Hepatocyte (in vitro differentiated cells): ENCODE measurements around the gene PLD1. TPM values are rescaled to one million over a fixed set of nuclear protein-coding genes. Genes with fewer than 3 reads are reported as not detected.

ENCODE experiments used
- DNase-seq: peaks from one replicate; pipeline ENCODE4 v3.0.0-alpha.2; 2016; ENCODE audit warnings: low spot score
- H2AFZ ChIP-seq: fragments of 200-600 bp; sonication (generic); 2 replicates; pipeline ENCODE4 v1.6.0; 2016; ENCODE audit warnings: antibody characterized with exemption, mild to moderate bottlenecking
- H3K27ac ChIP-seq: fragments of 200-600 bp; sonication (generic); 2 replicates; pipeline ENCODE4 v1.5.1; 2016; ENCODE audit warnings: mild to moderate bottlenecking
- H3K27me3 ChIP-seq: fragments of 200-600 bp; sonication (generic); 2 replicates; pipeline ENCODE4 v1.6.1; 2016
- H3K36me3 ChIP-seq: fragments of 200-600 bp; sonication (generic); replicated peaks from 2 replicates; pipeline ENCODE4 v1.5.1; 2016; ENCODE audit warnings: low read depth; ENCODE audit not compliant: insufficient read depth
- H3K4me1 ChIP-seq: fragments of 200-600 bp; sonication (generic); 2 replicates; pipeline ENCODE4 v1.5.1; 2016; ENCODE audit warnings: mild to moderate bottlenecking, moderate library complexity; ENCODE audit not compliant: insufficient read depth
- H3K4me2 ChIP-seq: fragments of 200-600 bp; sonication (generic); 2 replicates; pipeline ENCODE4 v1.6.0; 2016
- H3K4me3 ChIP-seq: fragments of 200-600 bp; sonication (generic); 2 replicates; pipeline ENCODE4 v1.5.1; 2016; ENCODE audit warnings: mild to moderate bottlenecking
- H3K79me2 ChIP-seq: fragments of 200-600 bp; sonication (generic); 2 replicates; pipeline ENCODE4 v1.6.0; 2017; ENCODE audit warnings: mild to moderate bottlenecking
- H3K9me2 ChIP-seq: fragments of 200-600 bp; sonication (generic); replicated peaks from 2 replicates; pipeline ENCODE4 v1.6.0; 2017; ENCODE audit warnings: mild to moderate bottlenecking; ENCODE audit not compliant: insufficient read depth
- H3K9me3 ChIP-seq: fragments of 200-600 bp; sonication (generic); 2 replicates; pipeline ENCODE4 v1.5.1; 2016; ENCODE audit warnings: low read depth, mild to moderate bottlenecking
- H4K20me1 ChIP-seq: fragments of 200-600 bp; sonication (generic); 2 replicates; pipeline ENCODE4 v1.6.0; 2016; ENCODE audit warnings: mild to moderate bottlenecking; ENCODE audit not compliant: insufficient read depth, poor library complexity, severe bottlenecking
- EZH2 ChIP-seq: fragments of 200-600 bp; sonication (generic); IDR thresholded peaks from 2 replicates; pipeline ENCODE4 v1.6.1; 2016; ENCODE audit warnings: antibody characterized with exemption, mild to moderate bottlenecking, borderline replicate concordance
- EZH2phosphoT487 ChIP-seq: fragments of 200-600 bp; sonication (generic); IDR thresholded peaks from one replicate; pipeline ENCODE4 v1.6.1; 2018; ENCODE audit warnings: antibody characterized with exemption, mild to moderate bottlenecking, low read depth, moderate library complexity; ENCODE audit not compliant: unreplicated experiment, severe bottlenecking
- WGBS: methylation state at CpG from one replicate; pipeline ENCODE4 v1.1.6; 2016; ENCODE audit warnings: low lambda C conversion rate; ENCODE audit errors: missing lambda C conversion rate; 5-methylcytosine and 5-hydroxymethylcytosine counted together
- polyA plus RNA-seq: library from polyadenylated mRNA; unstranded; fragments of >200 nt; fragmentation: Nextera tagmentation; extraction: Ambion mirVana; gene quantifications from 2 replicates; pipeline ENCODE4 v1.2.1, GENCODE V29; 2016
- total RNA-seq: library from RNA; depleted of rRNA; stranded (reverse); fragments of >200 nt; gene quantifications from 2 replicates; pipeline ENCODE4 v1.2.3, GENCODE V29; 2014
- TF ChIP-seq, protein P1 (sequence below): fragments of 200-600 bp; sonication (generic); IDR thresholded peaks from 2 replicates; pipeline ENCODE4 v1.5.1; 2016; ENCODE audit warnings: antibody characterized with exemption, mild to moderate bottlenecking; ENCODE audit not compliant: poor library complexity

The PLD1 gene
- total and polyA plus RNA-seq, 2 experiments from 2014 or later: 29.4 to 71.1 TPM

DNA sequence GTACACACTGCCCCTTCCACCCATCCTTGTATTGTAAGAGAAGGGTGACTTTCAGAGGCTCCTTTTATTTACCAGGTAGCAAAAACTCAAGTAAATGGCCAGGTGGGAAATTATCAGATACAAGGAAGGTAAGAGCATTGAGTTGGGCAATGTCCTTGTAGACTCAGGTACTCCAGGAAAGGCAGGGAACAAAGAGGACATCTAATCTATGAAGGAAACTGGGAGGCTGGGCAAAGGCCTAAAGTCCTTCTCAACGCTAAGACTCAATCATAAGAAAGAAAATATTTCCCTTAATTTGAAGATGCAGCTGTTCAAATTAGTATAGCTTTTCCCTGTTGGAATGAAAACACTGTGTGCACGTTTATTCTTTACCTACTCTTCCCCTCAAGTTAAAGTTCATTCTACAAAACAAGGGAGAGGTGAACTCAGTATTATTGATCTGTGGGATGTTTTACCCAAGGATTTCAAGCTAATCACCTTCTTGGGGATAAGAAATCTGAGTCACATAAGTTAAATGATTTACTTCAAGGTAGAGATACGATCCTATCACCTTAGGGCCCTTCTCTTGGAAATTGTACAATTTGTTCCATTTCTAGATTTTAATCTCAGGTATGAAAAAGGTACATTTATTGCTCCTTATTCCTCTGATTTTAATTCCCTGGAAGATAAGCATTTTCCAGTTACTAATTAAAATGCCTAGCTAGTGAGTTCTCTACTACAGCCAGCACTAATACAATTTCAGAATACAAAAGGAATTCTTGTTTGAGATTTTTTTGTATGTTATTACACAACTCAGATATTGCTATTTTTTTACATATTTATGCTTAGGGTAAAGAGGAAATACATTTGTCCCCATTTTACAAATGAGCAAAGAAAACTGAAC is 80.6 kb downstream of the PLD1 start:
- peak; percentile 34 for DNase-seq

DNA sequence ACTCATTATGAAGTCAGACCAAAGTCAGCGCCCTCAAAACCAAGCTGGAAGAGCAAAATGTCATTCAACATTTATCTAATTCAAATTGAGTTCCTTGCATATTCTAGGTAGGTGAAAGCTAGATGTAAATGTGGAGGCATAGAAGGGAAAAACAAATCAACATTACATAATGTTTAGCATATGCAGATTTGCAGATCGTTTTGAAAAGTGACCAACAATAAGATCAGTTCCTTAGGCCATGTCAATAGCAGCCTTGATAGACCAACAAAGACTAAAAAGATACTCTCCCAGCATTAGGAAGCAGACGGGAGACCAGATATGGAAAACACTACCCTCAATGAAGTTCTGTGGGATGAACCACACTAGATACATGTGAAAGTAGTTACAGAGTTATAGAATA is 83.0 kb downstream of the PLD1 start:
- Histone ChIP-seq H3K27me3 (no peaks in the 10 kb centered on the region), H3K9me3 (no peaks in the 10 kb centered on the region), H3K4me2 (no peak overlapping the region), H2AFZ (no peak overlapping the region), H3K27ac (no peak overlapping the region), H3K36me3 (no peaks in the 10 kb centered on the region), H3K9me2 (no peaks in the 10 kb centered on the region), H3K79me2 (no peaks in the 10 kb centered on the region), H4K20me1 (no peaks in the 10 kb centered on the region), H3K4me3 (no peak overlapping the region), H3K4me1 (no peaks in the 10 kb centered on the region)
- 77% methylated on average over 3 of the region's 3 CpGs for WGBS
- no peak for TF ChIP-seq EZH2phosphoT487
- no peak for TF ChIP-seq EZH2
- TF ChIP-seq, protein P1, sequence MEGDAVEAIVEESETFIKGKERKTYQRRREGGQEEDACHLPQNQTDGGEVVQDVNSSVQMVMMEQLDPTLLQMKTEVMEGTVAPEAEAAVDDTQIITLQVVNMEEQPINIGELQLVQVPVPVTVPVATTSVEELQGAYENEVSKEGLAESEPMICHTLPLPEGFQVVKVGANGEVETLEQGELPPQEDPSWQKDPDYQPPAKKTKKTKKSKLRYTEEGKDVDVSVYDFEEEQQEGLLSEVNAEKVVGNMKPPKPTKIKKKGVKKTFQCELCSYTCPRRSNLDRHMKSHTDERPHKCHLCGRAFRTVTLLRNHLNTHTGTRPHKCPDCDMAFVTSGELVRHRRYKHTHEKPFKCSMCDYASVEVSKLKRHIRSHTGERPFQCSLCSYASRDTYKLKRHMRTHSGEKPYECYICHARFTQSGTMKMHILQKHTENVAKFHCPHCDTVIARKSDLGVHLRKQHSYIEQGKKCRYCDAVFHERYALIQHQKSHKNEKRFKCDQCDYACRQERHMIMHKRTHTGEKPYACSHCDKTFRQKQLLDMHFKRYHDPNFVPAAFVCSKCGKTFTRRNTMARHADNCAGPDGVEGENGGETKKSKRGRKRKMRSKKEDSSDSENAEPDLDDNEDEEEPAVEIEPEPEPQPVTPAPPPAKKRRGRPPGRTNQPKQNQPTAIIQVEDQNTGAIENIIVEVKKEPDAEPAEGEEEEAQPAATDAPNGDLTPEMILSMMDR: no peak
- DNase-seq: no peak

More for the DNA sequence above, 80.6 kb downstream of the PLD1 start:
- H3K9me3 ChIP-seq: no peaks in the 10 kb centered on the region
- no peak overlapping the region for H2AFZ ChIP-seq
- WGBS: 69% methylated on average over 3 of the region's 3 CpGs
- no peaks in the 10 kb centered on the region for H3K4me1 ChIP-seq
- no peak overlapping the region for H3K4me3 ChIP-seq
- H4K20me1 ChIP-seq: no peaks in the 10 kb centered on the region
- no peaks in the 10 kb centered on the region for H3K36me3 ChIP-seq
- no peak overlapping the region for H3K4me2 ChIP-seq
- TF ChIP-seq EZH2 (no peak), EZH2phosphoT487 (no peak)
- TF ChIP-seq, protein P1: no peak
- no peaks in the 10 kb centered on the region for H3K9me2 ChIP-seq
- H3K27me3 ChIP-seq: no peaks in the 10 kb centered on the region
- no peaks in the 10 kb centered on the region for H3K79me2 ChIP-seq
- H3K27ac ChIP-seq: peak overlapping the region; percentile 32

DNA sequence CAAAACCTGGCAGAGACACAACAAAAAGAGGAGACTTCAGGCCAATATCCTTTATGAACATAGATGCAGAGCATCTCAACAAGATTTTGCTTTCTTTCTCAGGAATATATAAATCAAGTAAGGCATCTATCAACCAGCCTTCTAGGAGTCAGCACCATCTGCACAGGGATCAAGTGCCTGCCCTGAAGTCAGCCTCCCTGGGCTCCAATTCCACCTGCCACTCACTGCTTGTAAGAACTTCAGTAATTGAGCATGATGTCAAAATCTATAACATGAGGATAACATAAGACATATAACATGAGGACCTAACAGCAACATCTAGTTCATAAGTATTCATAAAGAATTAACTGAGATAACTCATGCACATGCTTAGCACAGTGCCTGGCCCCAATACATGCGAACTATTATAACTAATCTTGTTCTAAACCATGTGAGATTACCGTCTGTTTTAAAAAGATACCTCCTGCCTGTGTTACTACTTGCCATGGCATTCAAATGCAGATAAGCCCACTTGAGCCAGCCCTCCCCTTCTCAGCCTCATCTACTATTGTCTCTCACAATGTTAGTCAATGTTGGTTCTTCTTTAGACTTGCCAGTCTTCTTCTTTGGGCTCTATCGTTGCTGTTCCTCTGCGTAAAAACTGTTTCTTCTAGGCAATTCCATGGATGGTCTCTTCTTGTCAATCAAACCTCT is 91.6 kb downstream of the PLD1 start:
- H3K27ac ChIP-seq: no peak overlapping the region
- H3K4me2 ChIP-seq: no peak overlapping the region
- H4K20me1 ChIP-seq: no peaks in the 10 kb centered on the region
- H3K4me1 ChIP-seq: no peaks in the 10 kb centered on the region
- H3K9me3 ChIP-seq: peaks cover 5% of the 10 kb centered on the region
- no peaks in the 10 kb centered on the region for H3K27me3 ChIP-seq
- TF ChIP-seq, protein P1: no peak
- TF ChIP-seq EZH2: no peak
- H3K79me2 ChIP-seq: no peaks in the 10 kb centered on the region
- no peak for DNase-seq
- H3K9me2 ChIP-seq: no peaks in the 10 kb centered on the region
- no peaks in the 10 kb centered on the region for H3K36me3 ChIP-seq
- 83% methylated on average over 4 of the region's 4 CpGs for WGBS
- no peak overlapping the region for H3K4me3 ChIP-seq
- no peak overlapping the region for H2AFZ ChIP-seq
